Activated CD8-positive, alpha-beta T cell treated with anti-CD3 and anti-CD28 coated beads, Interleukin-2, amount 10 ng/mL, durations not matched to agents 7 days and 5 days (primary cell): Measurements from ENCODE around the gene CNOT1. TPM values are rescaled to one million over a fixed set of nuclear protein-coding genes. Genes with fewer than 3 reads are reported as not detected.
"Not testable (repeated sequence)": the region's sequence is repeated elsewhere in the genome, so short reads cannot be mapped to it uniquely, and the experiment has no call there.

Experiments
- ATAC-seq: fragments of 150-1000 bp; cut with Tn5 transposase; one replicate; pipeline ENCODE4 v1.10.0; 2021; ENCODE audit warnings: moderate library complexity
- CTCF ChIA-PET: fragments of 350-600 bp; sonication (Branson Sonifier 250); formaldehyde crosslinking; loops from one replicate; lab custom pipeline; 2021; ENCODE audit warnings: antibody characterized with exemption; lab: Charles Lee
- POLR2A ChIA-PET: fragments of 350-600 bp; sonication (Branson Sonifier 250); formaldehyde crosslinking; loops from one replicate; lab custom pipeline; 2021; ENCODE audit warnings: antibody characterized with exemption; lab: Charles Lee
- DNase-seq: peaks from one replicate; pipeline ENCODE4 v3.0.0-alpha.2; 2020
- H3K27ac Mint-ChIP-seq: one replicate; pipeline ENCODE4 v1.8.0; 2021; ENCODE audit warnings: mild to moderate bottlenecking, mixed read lengths
- H3K27me3 Mint-ChIP-seq: one replicate; pipeline ENCODE4 v1.8.0; 2021; ENCODE audit warnings: low read depth, mixed read lengths
- H3K36me3 Mint-ChIP-seq: one replicate; pipeline ENCODE4 v1.8.0; 2021; ENCODE audit warnings: low read depth, mixed read lengths
- H3K4me1 Mint-ChIP-seq: one replicate; pipeline ENCODE4 v1.8.0; 2021; ENCODE audit warnings: low read depth, mixed read lengths
- H3K4me3 Mint-ChIP-seq: one replicate; pipeline ENCODE4 v1.8.0; 2021; ENCODE audit warnings: mild to moderate bottlenecking, mixed read lengths
- H3K9me3 Mint-ChIP-seq: one replicate; pipeline ENCODE4 v1.8.0; 2022; ENCODE audit warnings: mixed read lengths; ENCODE audit not compliant: insufficient read depth
- total RNA-seq, 2 experiments: library from RNA; stranded (reverse); gene quantifications; one replicate each; pipeline ENCODE4 v1.2.3, GENCODE V29; 2021

Gene CNOT1
- total RNA-seq, 2 experiments from 2014 or later: 262 TPM

GRCh38 chr16:58497468-58497867 is 132.2 kb downstream of the CNOT1 start:
- ChIA-PET POLR2A (no interaction called here), CTCF (no interaction called here)

GRCh38 chr16:58495521-58496331 is 133.9 kb downstream of the CNOT1 start:
- Mint-ChIP-seq H3K27me3 (peaks cover 14% of the 10 kb centered on the region), H3K9me3 (no peaks in the 10 kb centered on the region), H3K27ac (no peak overlapping the region), H3K36me3 (no peaks in the 10 kb centered on the region), H3K4me3 (no peak overlapping the region), H3K4me1 (peaks cover 9% of the 10 kb centered on the region)
- POLR2A ChIA-PET: interaction anchor here (1.3 kb wide), 1 partner anchor 104 kb away, joined by 4 read pairs; the partner anchor contains the start of gene GINS3
- no peak for ATAC-seq
- DNase-seq: no peak
- CTCF ChIA-PET: interaction anchor here (0.9 to 3.2 kb wide), 6 partner anchors 8 to 260 kb away, joined by 3 to 17 read pairs (median 4); no protein-coding TSS in a partner anchor

More at GRCh38 chr16:58497468-58497867, 132.2 kb downstream of the CNOT1 start:
- Mint-ChIP-seq H3K4me1 (peaks cover 16% of the 10 kb centered on the region), H3K36me3 (no peaks in the 10 kb centered on the region), H3K27ac (no peak overlapping the region), H3K27me3 (peaks cover 19% of the 10 kb centered on the region), H3K4me3 (no peak overlapping the region), H3K9me3 (no peaks in the 10 kb centered on the region)
- DNase-seq: no peak
- ATAC-seq: no peak

- Mint-ChIP-seq H3K9me3 (no peaks in the 10 kb centered on the region), H3K36me3 (no peaks in the 10 kb centered on the region), H3K4me3 (no peak overlapping the region), H3K27me3 (peaks cover 8% of the 10 kb centered on the region), H3K4me1 (peaks cover 9% of the 10 kb centered on the region), H3K27ac (no peak overlapping the region)
- ChIA-PET POLR2A (interaction anchor here (0.6 to 1.3 kb wide), 2 partner anchors 103 to 179 kb away, joined by 3 to 4 read pairs; partner anchors contain the start of gene GINS3), CTCF (interaction anchor here (0.9 to 3.2 kb wide), 5 partner anchors 108 to 261 kb away, joined by 3 to 17 read pairs (median 4); no protein-coding TSS in a partner anchor)
- ATAC-seq: peak; percentile 72
- peak; percentile 79 for DNase-seq
Observed at GRCh38 chr16:58494981-58495520, 134.6 kb downstream of the CNOT1 start.

- Mint-ChIP-seq H3K4me3 (no peak overlapping the region), H3K36me3 (no peaks in the 10 kb centered on the region), H3K4me1 (peaks cover 9% of the 10 kb centered on the region), H3K27ac (no peak overlapping the region), H3K9me3 (no peaks in the 10 kb centered on the region), H3K27me3 (peaks cover 7% of the 10 kb centered on the region)
- ATAC-seq (no peak), DNase-seq (no peak)
- POLR2A ChIA-PET: no interaction called here
- CTCF ChIA-PET: interaction anchor here (1.0 to 3.2 kb wide), 2 partner anchors 157 to 194 kb away, joined by 3 to 17 read pairs; no protein-coding TSS in a partner anchor
Observed at GRCh38 chr16:58493756-58494431, 135.7 kb downstream of the CNOT1 start.

- no peaks in the 10 kb centered on the region for H3K9me3 Mint-ChIP-seq
- H3K4me3 Mint-ChIP-seq: no peak overlapping the region
- no peak overlapping the region for H3K27ac Mint-ChIP-seq
- no peaks in the 10 kb centered on the region for H3K36me3 Mint-ChIP-seq
- ChIA-PET POLR2A (no interaction called here), CTCF (interaction anchor here (3.0 kb wide), 1 partner anchor 156 kb away, joined by 13 read pairs; no protein-coding TSS in a partner anchor)
- ATAC-seq (no peak), DNase-seq (no peak)
- peaks cover 7% of the 10 kb centered on the region for H3K27me3 Mint-ChIP-seq
- peaks cover 9% of the 10 kb centered on the region for H3K4me1 Mint-ChIP-seq
Observed at GRCh38 chr16:58492735-58493134, 136.9 kb downstream of the CNOT1 start.

- no peak overlapping the region for H3K4me3 Mint-ChIP-seq
- DNase-seq: no peak
- no peak for ATAC-seq
- H3K4me1 Mint-ChIP-seq: peaks cover 9% of the 10 kb centered on the region
- H3K27ac Mint-ChIP-seq: no peak overlapping the region
- POLR2A ChIA-PET: no interaction called here
- peaks cover 5% of the 10 kb centered on the region for H3K27me3 Mint-ChIP-seq
- CTCF ChIA-PET: interaction anchor here (3.0 kb wide), 1 partner anchor 155 kb away, joined by 13 read pairs; no protein-coding TSS in a partner anchor
- no peaks in the 10 kb centered on the region for H3K36me3 Mint-ChIP-seq
- no peaks in the 10 kb centered on the region for H3K9me3 Mint-ChIP-seq
Observed at GRCh38 chr16:58492066-58492465, 137.6 kb downstream of the CNOT1 start.

GRCh38 chr16:58490539-58490938 is 139.1 kb downstream of the CNOT1 start:
- POLR2A ChIA-PET, H3K9me3 Mint-ChIP-seq, DNase-seq, H3K27me3 Mint-ChIP-seq, H3K4me1 Mint-ChIP-seq, H3K27ac Mint-ChIP-seq, ATAC-seq, H3K4me3 Mint-ChIP-seq, H3K36me3 Mint-ChIP-seq: not testable (repeated sequence)
- CTCF ChIA-PET: interaction anchor here (1.0 to 3.0 kb wide), 2 partner anchors 146 to 154 kb away, joined by 3 to 13 read pairs; no protein-coding TSS in a partner anchor

GRCh38 chr16:58490065-58490464 is 139.6 kb downstream of the CNOT1 start:
- H3K36me3 Mint-ChIP-seq: no peaks in the 10 kb centered on the region
- no peak overlapping the region for H3K27ac Mint-ChIP-seq
- ChIA-PET CTCF (interaction anchor here (1.2 to 7.0 kb wide), 2 partner anchors 9 to 154 kb away, joined by 4 to 149 read pairs; no protein-coding TSS in a partner anchor), POLR2A (no interaction called here)
- ATAC-seq (no peak), DNase-seq (no peak)
- H3K9me3 Mint-ChIP-seq: no peaks in the 10 kb centered on the region
- H3K4me1 Mint-ChIP-seq: peaks cover 3% of the 10 kb centered on the region
- H3K4me3 Mint-ChIP-seq: no peak overlapping the region
- peaks cover 7% of the 10 kb centered on the region for H3K27me3 Mint-ChIP-seq

GRCh38 chr16:58488531-58488930 is 141.1 kb downstream of the CNOT1 start:
- no peak overlapping the region for H3K4me3 Mint-ChIP-seq
- H3K27ac Mint-ChIP-seq: no peak overlapping the region
- POLR2A ChIA-PET: no interaction called here
- H3K27me3 Mint-ChIP-seq: peaks cover 7% of the 10 kb centered on the region
- no peak for DNase-seq
- CTCF ChIA-PET: interaction anchor here (0.9 to 7.0 kb wide), 11 partner anchors 17 to 268 kb away, joined by 3 to 149 read pairs (median 5); no protein-coding TSS in a partner anchor
- no peaks in the 10 kb centered on the region for H3K36me3 Mint-ChIP-seq
- H3K9me3 Mint-ChIP-seq: no peaks in the 10 kb centered on the region
- no peaks in the 10 kb centered on the region for H3K4me1 Mint-ChIP-seq
- ATAC-seq: no peak

GRCh38 chr16:58487566-58488351 is 141.9 kb downstream of the CNOT1 start:
- peak; percentile 90 for ATAC-seq
- DNase-seq: peak; percentile 79
- CTCF ChIA-PET: interaction anchor here (0.6 to 7.0 kb wide), 17 partner anchors 9 to 273 kb away, joined by 3 to 149 read pairs (median 4); partner anchors contain the start of genes GINS3 and NDRG4
- POLR2A ChIA-PET: interaction anchor here (1.0 kb wide), 1 partner anchor 151 kb away, joined by 3 read pairs; no protein-coding TSS in a partner anchor
- Mint-ChIP-seq H3K4me1 (no peaks in the 10 kb centered on the region), H3K9me3 (no peaks in the 10 kb centered on the region), H3K4me3 (no peak overlapping the region), H3K27ac (no peak overlapping the region), H3K36me3 (no peaks in the 10 kb centered on the region), H3K27me3 (peaks cover 5% of the 10 kb centered on the region)
